GM23338 (cell line): ENCODE results near the gene C1QA.

Experiments used
- CTCF ChIP-seq, 2 experiments: fragments of 200-600 bp in 1 of 2; sonication (generic) in 1 of 2; conservative IDR thresholded peaks; 2 replicates each; pipeline versions ENCODE4 v1.5.1 to v1.6.1; 2016 to 2017; ENCODE audit warnings: antibody characterized with exemption in 2 of 2, low read depth in 2 of 2, mild to moderate bottlenecking in 2 of 2, moderate library complexity in 1 of 2
- EZH2phosphoT487 ChIP-seq: fragments of 200-600 bp; sonication (generic); IDR thresholded peaks from one replicate; pipeline ENCODE4 v1.8.1; 2018; ENCODE audit warnings: antibody characterized with exemption; ENCODE audit not compliant: unreplicated experiment

DNA sequence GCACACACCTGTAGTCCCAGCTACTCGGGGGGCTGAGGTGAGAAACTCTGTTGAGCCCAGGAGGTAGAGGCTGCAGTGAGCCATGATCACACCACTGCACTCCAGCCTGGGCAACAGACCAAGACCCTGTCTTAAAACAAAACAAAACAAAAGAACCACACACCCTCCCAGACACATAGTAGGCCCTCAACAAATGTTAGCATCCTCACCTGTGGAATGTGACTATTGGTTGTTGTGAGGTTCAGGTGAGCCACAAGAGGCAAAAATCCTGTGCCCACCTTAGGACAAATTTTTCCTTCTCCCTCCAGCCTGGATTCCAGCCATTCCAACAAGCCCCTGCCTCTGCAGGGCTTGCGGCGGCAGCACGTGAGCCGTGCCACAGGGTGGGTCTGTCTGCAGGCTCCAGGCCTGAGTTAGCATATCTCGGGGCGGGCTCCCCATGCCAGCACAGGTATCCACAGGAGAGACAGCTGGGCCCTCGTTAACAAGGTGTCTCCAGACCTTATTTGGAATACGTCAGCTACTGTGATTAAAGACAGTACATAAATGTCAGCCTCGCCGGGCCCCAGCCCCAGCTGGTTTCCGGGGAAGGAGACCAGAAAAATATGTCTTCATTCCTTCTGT is 34.0 kb downstream of the C1QA start:
- no peak for TF ChIP-seq CTCF (conservative IDR thresholded peaks at IDR 0.05; ENCODE audit: low read depth in 2 of 2)
- no peak for TF ChIP-seq EZH2phosphoT487
